Measurements from ENCODE around the gene CDH24. TPM values are rescaled to one million over a fixed set of nuclear protein-coding genes. Genes with fewer than 3 reads are reported as not detected.
A peak's percentile ranks its signal among the peaks of the same experiment; 100 is the strongest.

The CDH24 gene
- total and polyA plus RNA-seq, 2 experiments from 2014 or later: 1.5 to 3.8 TPM

DNA sequence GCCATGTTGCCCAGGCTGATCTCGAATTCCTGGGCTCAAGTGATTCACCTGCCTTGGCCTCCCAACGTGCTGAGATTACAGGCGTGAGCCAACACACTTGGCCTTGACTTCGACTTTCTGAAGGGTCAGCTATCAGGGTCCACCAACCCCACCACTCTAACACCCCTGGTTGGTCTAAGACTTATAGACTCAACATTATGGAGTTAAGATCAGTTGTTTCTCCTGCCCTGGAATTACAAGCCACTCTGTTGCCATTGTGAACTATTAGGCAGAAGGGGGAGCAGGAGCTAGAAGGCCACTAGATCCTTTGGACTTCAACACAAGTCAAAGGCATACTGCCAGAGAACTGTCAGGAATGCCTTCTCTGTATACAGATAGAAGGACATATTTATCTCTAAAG lies 17.2 kb downstream of the CDH24 start:
- WGBS, 2 experiments (ENCODE audit: low coverage in 1 of 2, low lambda C conversion rate in 2 of 2, missing lambda C conversion rate in 2 of 2): 85 to 90% methylated on average over 4 of the region's 4 CpGs

DNA sequence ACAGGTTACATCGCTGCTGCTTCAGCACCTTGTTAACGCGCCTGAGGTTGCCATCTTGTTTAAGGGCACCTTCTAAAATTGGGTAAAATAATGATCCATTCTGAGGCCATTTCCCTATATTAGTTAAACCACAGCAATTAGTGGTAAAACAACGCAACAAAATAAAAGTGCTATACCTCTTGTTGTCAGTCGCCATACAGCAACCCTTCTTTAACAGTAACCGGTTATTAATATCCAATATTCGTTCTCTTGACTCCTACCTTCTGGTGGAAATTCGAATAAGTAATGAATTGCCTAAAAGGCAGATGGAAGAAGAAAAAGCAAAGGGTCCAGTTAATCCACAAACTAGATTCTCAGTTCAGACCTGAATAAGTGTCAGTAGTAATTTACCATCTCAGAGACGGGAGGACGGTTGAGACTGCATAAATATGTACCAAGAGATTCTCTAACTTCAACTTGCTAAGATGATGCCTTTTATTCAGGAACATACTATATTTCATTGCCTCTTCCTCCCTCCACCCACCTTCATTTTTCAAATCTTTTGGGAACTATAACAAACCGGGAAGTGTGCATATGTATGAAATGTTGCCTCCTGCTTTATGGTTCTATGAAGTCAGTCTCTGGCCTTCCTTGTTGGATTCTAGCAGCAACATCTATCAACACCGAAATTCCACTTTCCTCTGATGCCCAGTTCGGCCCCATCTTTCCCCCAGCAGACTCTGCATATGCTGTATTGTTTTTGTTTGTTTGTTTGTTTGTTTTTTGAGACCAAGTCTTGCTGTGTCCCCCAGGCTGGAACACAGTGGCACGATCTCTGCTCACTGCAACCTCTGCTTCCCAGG lies 21.8 kb downstream of the CDH24 start:
- Histone ChIP-seq H3K79me2 (ENCODE audit: insufficient read depth) (peaks cover 42% of the 10 kb centered on the region), H3K9me2 (ENCODE audit: insufficient read depth) (no peaks in the 10 kb centered on the region), H3K9me3 (ENCODE audit: low read depth) (no peaks in the 10 kb centered on the region), H3K27ac (peak overlapping the region; percentile 95), H3F3A (ENCODE audit: insufficient read depth) (no peaks in the 10 kb centered on the region), H3K4me3 (peak overlapping the region; percentile 96), H2AFZ (peak overlapping the region; percentile 93), H3K9ac (peak overlapping the region; percentile 99), H3K4me1 (ENCODE audit: insufficient read depth) (peaks cover 15% of the 10 kb centered on the region), H3K4me2 (ENCODE audit: unreplicated experiment) (peak overlapping the region; percentile 88), H4K20me1 (ENCODE audit: insufficient read depth) (no peaks in the 10 kb centered on the region), H3K27me3 (replicated peaks; ENCODE audit: insufficient read depth) (no peaks in the 10 kb centered on the region), H3K36me3 (ENCODE audit: low read depth) (peaks cover 23% of the 10 kb centered on the region)
- no peak for DNase-seq
- in situ Hi-C loops (cut with MboI): no loop called here
- WGBS, 2 experiments (ENCODE audit: low coverage in 1 of 2, low lambda C conversion rate in 2 of 2, missing lambda C conversion rate in 2 of 2): 58 to 59% methylated on average over 14 of the region's 14 CpGs
- TF ChIP-seq EZH2 (IDR thresholded peaks at IDR 0.05; ENCODE audit: insufficient read depth, poor library complexity, severe bottlenecking) (no peak), EZH2phosphoT487 (IDR thresholded peaks at IDR 0.05; ENCODE audit: insufficient read depth, low read depth) (no peak)

More for the DNA sequence above, 17.2 kb downstream of the CDH24 start:
- no peaks in the 10 kb centered on the region for H3K79me2 ChIP-seq (ENCODE audit: insufficient read depth)
- no peaks in the 10 kb centered on the region for H3K27me3 ChIP-seq (replicated peaks; ENCODE audit: insufficient read depth)
- no peaks in the 10 kb centered on the region for H3K9me3 ChIP-seq (ENCODE audit: low read depth)
- H3K9me2 ChIP-seq (ENCODE audit: insufficient read depth): no peaks in the 10 kb centered on the region
- in situ Hi-C loops (cut with MboI): no loop called here
- no peaks in the 10 kb centered on the region for H3F3A ChIP-seq (ENCODE audit: insufficient read depth)
- H3K27ac ChIP-seq: no peak overlapping the region
- TF ChIP-seq EZH2phosphoT487 (IDR thresholded peaks at IDR 0.05; ENCODE audit: insufficient read depth, low read depth) (no peak), EZH2 (IDR thresholded peaks at IDR 0.05; ENCODE audit: insufficient read depth, poor library complexity, severe bottlenecking) (no peak)
- H3K4me3 ChIP-seq: no peak overlapping the region
- no peaks in the 10 kb centered on the region for H4K20me1 ChIP-seq (ENCODE audit: insufficient read depth)
- no peak for DNase-seq
- H3K36me3 ChIP-seq (ENCODE audit: low read depth): no peaks in the 10 kb centered on the region
- 0 out of 2 replicates have a peak, but pooled peaks cover 4% of the 10 kb centered on the region for H3K4me1 ChIP-seq (ENCODE audit: insufficient read depth)
- H3K4me2 ChIP-seq (ENCODE audit: unreplicated experiment): no peak overlapping the region
- no peak overlapping the region for H2AFZ ChIP-seq
- no peak overlapping the region for H3K9ac ChIP-seq

DNA sequence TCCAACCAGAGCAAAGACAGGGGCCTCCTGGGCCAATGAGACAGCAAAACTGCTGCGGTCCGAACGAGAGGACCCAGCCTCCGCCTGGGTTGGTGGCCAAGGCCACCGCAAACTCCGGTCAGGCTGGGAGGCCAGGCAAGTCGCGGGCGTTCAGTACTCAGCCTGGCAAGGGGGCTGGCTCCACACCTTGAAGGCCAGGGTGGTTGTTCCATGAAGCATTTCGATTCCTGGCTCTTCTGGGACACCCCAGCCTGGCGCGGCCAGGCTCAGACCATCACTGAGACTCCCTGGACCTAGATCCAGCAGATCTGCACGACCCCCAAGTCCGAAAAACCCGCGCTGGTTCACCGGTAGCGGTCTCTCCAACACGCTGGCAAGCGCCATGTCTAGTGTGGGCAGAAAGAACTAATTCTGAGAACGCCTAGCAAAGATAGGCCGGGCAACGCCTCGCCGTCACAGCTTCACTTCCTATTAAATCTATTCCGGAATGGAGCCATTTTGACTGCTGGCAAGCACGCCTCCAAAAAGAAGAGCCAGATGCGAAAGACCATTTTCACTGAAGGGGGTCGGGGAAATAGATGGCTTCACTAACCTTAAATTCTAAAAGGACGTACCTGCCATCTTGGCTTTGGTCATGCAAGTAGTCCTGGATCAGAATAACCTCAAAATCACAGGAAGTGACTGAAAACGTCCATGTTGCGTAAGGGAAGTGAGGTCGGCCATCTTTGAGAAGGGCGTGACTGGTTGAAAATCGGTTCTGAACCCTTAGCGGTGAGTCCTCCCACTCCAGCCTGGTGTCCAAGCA lies 22.6 kb downstream of the CDH24 start, which contains the start of gene PSMB5:
Gene PSMB5, minus strand, starts transcription at position 403 of the 805 bp plus-strand sequence. Its CDS starts 19 bp downstream, at position 384.
- 0 to 2% methylated on average over 36 of the region's 36 CpGs for WGBS, 2 experiments (ENCODE audit: low coverage in 1 of 2, low lambda C conversion rate in 2 of 2, missing lambda C conversion rate in 2 of 2)
- no peaks in the 10 kb centered on the region for H3K9me2 ChIP-seq (ENCODE audit: insufficient read depth)
- in situ Hi-C loops (cut with MboI): no loop called here
- peak within 1 kb of the TSS; percentile 99 for H3K9ac ChIP-seq
- peak; percentile 98 for DNase-seq
- TF ChIP-seq EZH2phosphoT487 (IDR thresholded peaks at IDR 0.05; ENCODE audit: insufficient read depth, low read depth) (no peak), EZH2 (IDR thresholded peaks at IDR 0.05; ENCODE audit: insufficient read depth, poor library complexity, severe bottlenecking) (no peak)
- H2AFZ ChIP-seq: peak within 1 kb of the TSS; percentile 93
- no peaks in the 10 kb centered on the region for H3F3A ChIP-seq (ENCODE audit: insufficient read depth)
- peaks cover 15% of the 10 kb centered on the region for H3K4me1 ChIP-seq (ENCODE audit: insufficient read depth)
- H3K79me2 ChIP-seq (ENCODE audit: insufficient read depth): peaks cover 47% of the 10 kb centered on the region
- no peaks in the 10 kb centered on the region for H3K27me3 ChIP-seq (replicated peaks; ENCODE audit: insufficient read depth)
- H3K4me3 ChIP-seq: peak within 1 kb of the TSS; percentile 96
- H3K4me2 ChIP-seq (ENCODE audit: unreplicated experiment): peak within 1 kb of the TSS; percentile 88
- H3K27ac ChIP-seq: peak within 1 kb of the TSS; percentile 95
- no peaks in the 10 kb centered on the region for H3K9me3 ChIP-seq (ENCODE audit: low read depth)
- no peaks in the 10 kb centered on the region for H4K20me1 ChIP-seq (ENCODE audit: insufficient read depth)
- H3K36me3 ChIP-seq (ENCODE audit: low read depth): peaks cover 26% of the 10 kb centered on the region

DNA sequence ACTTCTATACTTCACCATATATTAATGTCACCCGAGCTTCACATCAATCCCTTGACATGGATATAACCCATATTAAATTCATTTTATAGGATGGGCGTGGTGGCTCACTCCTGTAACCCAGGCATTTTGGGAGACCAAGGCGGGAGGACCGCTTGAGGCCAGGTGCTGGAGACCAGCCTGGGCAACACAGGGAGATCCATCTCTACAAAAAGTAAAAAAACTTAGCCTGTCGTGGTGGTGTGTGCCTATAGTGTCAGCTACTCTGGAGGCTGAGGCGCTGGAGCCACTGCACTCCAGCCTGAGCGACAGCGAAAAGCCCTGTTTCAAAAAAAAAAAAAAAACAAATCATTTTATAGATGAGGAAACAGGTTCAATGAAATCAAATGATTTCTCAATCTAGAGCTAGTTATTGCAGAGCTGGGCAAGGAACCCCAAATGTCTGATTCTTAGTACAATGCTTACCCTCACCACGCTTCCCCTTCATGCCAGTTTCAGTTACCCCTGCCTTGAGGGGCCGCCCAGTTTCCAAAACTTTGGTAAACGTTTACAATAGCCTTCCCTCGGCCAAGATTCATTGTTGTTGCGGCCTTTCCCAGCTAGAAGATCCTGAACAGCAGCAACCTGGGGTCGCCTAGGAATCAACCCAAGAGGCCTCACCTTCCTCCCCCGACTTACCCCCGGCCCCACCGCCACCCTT lies 23.4 kb downstream of the CDH24 start:
- DNase-seq: peak; percentile 51
- in situ Hi-C loops (cut with MboI): no loop called here
- no peaks in the 10 kb centered on the region for H3K27me3 ChIP-seq (replicated peaks; ENCODE audit: insufficient read depth)
- peak overlapping the region; percentile 95 for H3K27ac ChIP-seq
- peak overlapping the region; percentile 93 for H2AFZ ChIP-seq
- peak overlapping the region; percentile 99 for H3K9ac ChIP-seq
- TF ChIP-seq EZH2phosphoT487 (IDR thresholded peaks at IDR 0.05; ENCODE audit: insufficient read depth, low read depth): no peak
- no peak for TF ChIP-seq EZH2 (IDR thresholded peaks at IDR 0.05; ENCODE audit: insufficient read depth, poor library complexity, severe bottlenecking)
- 27 to 29% methylated on average over 16 to 17 of the region's 17 CpGs for WGBS, 2 experiments (ENCODE audit: low coverage in 1 of 2, low lambda C conversion rate in 2 of 2, missing lambda C conversion rate in 2 of 2)
- H3K9me2 ChIP-seq (ENCODE audit: insufficient read depth): no peaks in the 10 kb centered on the region
- peaks cover 6% of the 10 kb centered on the region for H3F3A ChIP-seq (ENCODE audit: insufficient read depth)
- peak overlapping the region; percentile 88 for H3K4me2 ChIP-seq (ENCODE audit: unreplicated experiment)
- no peaks in the 10 kb centered on the region for H4K20me1 ChIP-seq (ENCODE audit: insufficient read depth)
- peaks cover 15% of the 10 kb centered on the region for H3K4me1 ChIP-seq (ENCODE audit: insufficient read depth)
- peaks cover 31% of the 10 kb centered on the region for H3K36me3 ChIP-seq (ENCODE audit: low read depth)
- no peaks in the 10 kb centered on the region for H3K9me3 ChIP-seq (ENCODE audit: low read depth)
- peak overlapping the region; percentile 96 for H3K4me3 ChIP-seq
- H3K79me2 ChIP-seq (ENCODE audit: insufficient read depth): peaks cover 55% of the 10 kb centered on the region

Data from GM23248 (cell line).